ENCODE results near the gene HRH1.

The HRH1 gene

GRCh38 chr3:11306817-11307589 is 152.7 kb downstream of the HRH1 start:
- in situ Hi-C loops (cut with HindIII; ENCODE audit: low sequenced_read_pairs), result no loop called here

GRCh38 chr3:11307830-11308432 is 153.6 kb downstream of the HRH1 start:
- in situ Hi-C loops (cut with HindIII; ENCODE audit: low sequenced_read_pairs), result no loop called here

GRCh38 chr3:11310258-11310657 is 156.0 kb downstream of the HRH1 start:
- in situ Hi-C loops (cut with HindIII; ENCODE audit: low sequenced_read_pairs), result no loop called here

GRCh38 chr3:11312166-11312565 is 157.9 kb downstream of the HRH1 start:
- in situ Hi-C loops (cut with HindIII; ENCODE audit: low sequenced_read_pairs), result no loop called here
